K562 (cell line): Measurements from ENCODE around the gene PSG5. TPM values are rescaled to one million over a fixed set of nuclear protein-coding genes. Genes with fewer than 3 reads are reported as not detected.
A peak's percentile ranks its signal among the peaks of the same experiment; 100 is the strongest.
"Not testable (repeated sequence)": the region's sequence is repeated elsewhere in the genome, so short reads cannot be mapped to it uniquely, and the experiment has no call there.

Experiments
- ATAC-seq: fragments of 200-7000 bp; cut with Tn5 transposase; 3 replicates; pipeline ENCODE4 v1.9.1; 2020; ENCODE audit warnings: moderate library complexity
- BruUV-seq: library from RNA; stranded (reverse); fragments of 400-500 nt; replicated peaks from 2 replicates; lab custom pipeline; 2021; lab: Mats Ljungman, UMichigan
- CTCF ChIA-PET: fragments of 300-600 bp; formaldehyde crosslinking; extraction: SDS; loops from one replicate; lab custom pipeline; 2021; ENCODE audit warnings: low intra/inter-chr PET ratio; lab: Yijun Ruan, JAX
- POLR2A ChIA-PET: fragments of 300-600, 350-650 bp; sonication (Branson Sonifier 250); formaldehyde crosslinking; extraction: SDS; loops from one replicate; lab custom pipeline; 2021; ENCODE audit warnings: antibody characterized with exemption, inconsistent platforms; lab: Yijun Ruan, JAX
- DNase-seq, 4 experiments: peaks; one replicate each; pipeline versions ENCODE4 v3.0.0 to v3.0.0-alpha.2; 2011 to 2018; ENCODE audit warnings: low spot score in 3 of 4, mixed read lengths in 3 of 4; ENCODE audit errors: extremely low read depth in 1 of 4
- FAIRE-seq: peaks from 2 replicates; lab custom pipeline; 2011; peaks lifted over from hg19 to GRCh38; lab: Jason Lieb, UNC
- H2AFZ ChIP-seq: 2 replicates; pipeline ENCODE4 v1.6.0; 2011; ENCODE audit warnings: low read depth, low read length, control low read depth, inconsistent platforms
- H3K27ac ChIP-seq: fragments of 200-600 bp; 3 replicates; pipeline ENCODE4 v1.8.0; 2011; ENCODE audit warnings: low read depth, mild to moderate bottlenecking, control low read depth, inconsistent platforms, low read length, moderate library complexity, mixed read lengths; ENCODE audit errors: extremely low read depth
- H3K27me3 ChIP-seq, 2 experiments: fragments of 300-600 bp in 1 of 2; 2 replicates in 1 of 2; 3 replicates in 1 of 2; pipeline versions ENCODE4 v1.6.0 to v1.8.0; 2011; ENCODE audit warnings: inconsistent platforms in 2 of 2, low read length in 2 of 2, mild to moderate bottlenecking in 1 of 2, mixed read lengths in 1 of 2, moderate library complexity in 1 of 2; ENCODE audit not compliant: control insufficient read depth in 2 of 2, insufficient read depth in 2 of 2
- H3K36me3 ChIP-seq: fragments of 300-600 bp; 3 replicates; pipeline ENCODE4 v1.8.0; 2011; ENCODE audit warnings: mild to moderate bottlenecking, low read length, inconsistent platforms; ENCODE audit not compliant: control insufficient read depth, insufficient read depth
- H3K4me1 ChIP-seq, 2 experiments: fragments of 200-600 bp in 1 of 2; replicated peaks in 1 of 2; 2 replicates in 1 of 2; 3 replicates in 1 of 2; pipeline versions ENCODE4 v1.5.1 to v1.8.0; 2011; ENCODE audit warnings: inconsistent platforms in 2 of 2, low read length in 2 of 2, mild to moderate bottlenecking in 1 of 2, mixed read lengths in 1 of 2, moderate library complexity in 1 of 2; ENCODE audit not compliant: control insufficient read depth in 2 of 2, insufficient read depth in 2 of 2
- H3K4me2 ChIP-seq: 2 replicates; pipeline ENCODE4 v1.6.1; 2011; ENCODE audit warnings: low read length, control low read depth, inconsistent platforms, mixed read lengths; ENCODE audit not compliant: insufficient read depth
- H3K4me3 ChIP-seq: fragments of 200-600 bp; sonication (generic), shearing (Covaris generic); 2 replicates; pipeline ENCODE4 v1.5.1; 2016; ENCODE audit warnings: control low read depth, inconsistent platforms
- H3K79me2 ChIP-seq: fragments of 200-600 bp; 3 replicates; pipeline ENCODE4 v1.8.0; 2011; ENCODE audit warnings: low read length, inconsistent platforms; ENCODE audit not compliant: control insufficient read depth, insufficient read depth
- H3K9ac ChIP-seq, 2 experiments: 2 replicates each; pipeline versions ENCODE4 v1.6.0 to v1.6.1; 2011; ENCODE audit warnings: low read depth in 2 of 2, low read length in 2 of 2, control low read depth in 1 of 2, inconsistent platforms in 1 of 2, mild to moderate bottlenecking in 1 of 2, mixed read lengths in 1 of 2; ENCODE audit not compliant: insufficient read depth in 1 of 2
- H3K9me1 ChIP-seq: one replicate; pipeline ENCODE4 v1.6.0; 2011; ENCODE audit warnings: inconsistent platforms, mild to moderate bottlenecking, low read length, moderate library complexity; ENCODE audit not compliant: control insufficient read depth, insufficient read depth
- H3K9me3 ChIP-seq: replicated peaks from 2 replicates; pipeline ENCODE4 v1.5.1; 2011; ENCODE audit warnings: low read depth, low read length, inconsistent platforms; ENCODE audit not compliant: control insufficient read depth, insufficient read depth
- H4K20me1 ChIP-seq: replicated peaks from 2 replicates; pipeline ENCODE4 v1.6.1; 2011; ENCODE audit warnings: low read length, inconsistent platforms, mixed read lengths; ENCODE audit not compliant: control insufficient read depth, insufficient read depth
- WGBS: fragments of 100-300 bp; shearing (Covaris generic); methylation state at CpG from one replicate; pipeline ENCODE4 v1.1.6; 2016; ENCODE audit warnings: low coverage, mixed read lengths; ENCODE audit not compliant: insufficient coverage; ENCODE audit errors: missing lambda C conversion rate; 5-methylcytosine and 5-hydroxymethylcytosine counted together
- in situ Hi-C: fragments of 300-500 bp; cut with MboI; formaldehyde crosslinking; loops from 4 replicates; pipeline ENCODE4 v1.15.0; 2018; ENCODE audit warnings: inconsistent platforms, mixed read lengths
- intact Hi-C: fragments of 100-400 bp; cut with micrococcal nuclease; formaldehyde crosslinking; loops from 2 replicates; pipeline ENCODE4 v1.14.2; 2022
- polyA plus RNA-seq, 8 experiments: library from polyadenylated mRNA; depleted of rRNA in 4 of 8; stranded (reverse) in 5 of 8; unstranded in 3 of 8; fragments of >200 nt; fragmentation: Nextera tagmentation in 2 of 8; fragmentation: Illumina TruSeq in 1 of 8; extraction: Ambion mirVana in 2 of 8; extraction: Trizol in 1 of 8; gene quantifications; 2 replicates each; pipeline versions ENCODE4 v1.2.1 to v1.2.3, GENCODE V29; 2011 to 2014; ENCODE audit warnings: inconsistent platforms in 1 of 8, missing spikeins in 1 of 8
- total RNA-seq, 7 experiments: library from RNA; depleted of rRNA in 6 of 7; stranded (reverse); fragments of >200 nt in 6 of 7; fragmentation: Illumina TruSeq in 2 of 7; extraction: Trizol in 2 of 7; gene quantifications; 2 replicates each; pipeline versions ENCODE4 v1.2.1 to v1.2.3, GENCODE V29; 2011 to 2021; ENCODE audit warnings: low replicate concordance in 1 of 7
- TF ChIP-seq, protein P1 (sequence below), 3 experiments: IDR thresholded peaks in 2 of 3; conservative IDR thresholded peaks in 1 of 3; 2 replicates each; pipeline ENCODE4 v1.5.1; 2011 to 2012; ENCODE audit warnings: low read length in 3 of 3, mild to moderate bottlenecking in 3 of 3, control low read depth in 2 of 3, improper control_type of control experiment in 1 of 3, inconsistent platforms in 1 of 3, low read depth in 1 of 3, mixed read lengths in 1 of 3, moderate library complexity in 1 of 3; ENCODE audit not compliant: insufficient read depth in 2 of 3

PSG5 gene
- total and polyA plus RNA-seq, 9 of the 15 experiments (the other 6 are each of a cell fraction or from before 2014, with no cell fraction given) = not detected

DNA sequence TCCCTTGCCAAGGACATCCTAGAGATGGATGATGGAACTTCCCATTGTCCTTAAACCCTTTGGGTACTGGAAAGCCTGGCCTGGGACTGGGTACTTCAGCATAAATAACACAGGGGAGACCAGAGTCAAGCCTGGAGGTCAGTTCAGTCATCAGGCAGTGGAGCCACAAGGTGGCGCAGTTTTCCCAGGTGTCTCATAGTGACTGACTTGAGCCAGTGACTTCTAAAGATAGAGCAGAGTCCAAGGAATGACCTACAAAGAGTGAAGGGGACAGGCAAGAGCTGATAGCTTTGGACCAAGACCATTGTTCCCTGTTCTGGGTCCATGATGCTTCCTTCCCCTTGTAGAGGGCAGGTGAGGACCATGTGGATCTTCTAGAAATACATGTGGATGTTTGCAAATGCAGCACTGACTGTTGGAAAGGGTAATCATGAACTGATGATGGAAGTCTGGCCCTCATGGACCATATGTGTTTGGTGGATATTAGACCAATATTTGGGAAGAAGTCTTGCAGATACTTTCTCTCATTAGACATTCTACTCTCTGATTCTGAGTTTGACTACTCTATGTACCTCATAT is 6.7 kb downstream of the PSG5 start:
- ATAC-seq, H3K9me3 ChIP-seq, H2AFZ ChIP-seq, H3K27ac ChIP-seq, H3K9ac ChIP-seq, H3K4me1 ChIP-seq, H3K4me3 ChIP-seq, BruUV-seq, H3K36me3 ChIP-seq, POLR2A ChIA-PET, H3K9me1 ChIP-seq, H3K27me3 ChIP-seq, CTCF ChIA-PET, intact Hi-C loops, H3K4me2 ChIP-seq, H3K79me2 ChIP-seq: not testable (repeated sequence)
- DNase-seq = peak in 1 of 4 experiments; percentile 1
- in situ Hi-C loops = loop anchor here (10.0 kb wide), 1 partner anchor 135 kb away; no protein-coding TSS in a partner anchor
- TF ChIP-seq, protein P1, sequence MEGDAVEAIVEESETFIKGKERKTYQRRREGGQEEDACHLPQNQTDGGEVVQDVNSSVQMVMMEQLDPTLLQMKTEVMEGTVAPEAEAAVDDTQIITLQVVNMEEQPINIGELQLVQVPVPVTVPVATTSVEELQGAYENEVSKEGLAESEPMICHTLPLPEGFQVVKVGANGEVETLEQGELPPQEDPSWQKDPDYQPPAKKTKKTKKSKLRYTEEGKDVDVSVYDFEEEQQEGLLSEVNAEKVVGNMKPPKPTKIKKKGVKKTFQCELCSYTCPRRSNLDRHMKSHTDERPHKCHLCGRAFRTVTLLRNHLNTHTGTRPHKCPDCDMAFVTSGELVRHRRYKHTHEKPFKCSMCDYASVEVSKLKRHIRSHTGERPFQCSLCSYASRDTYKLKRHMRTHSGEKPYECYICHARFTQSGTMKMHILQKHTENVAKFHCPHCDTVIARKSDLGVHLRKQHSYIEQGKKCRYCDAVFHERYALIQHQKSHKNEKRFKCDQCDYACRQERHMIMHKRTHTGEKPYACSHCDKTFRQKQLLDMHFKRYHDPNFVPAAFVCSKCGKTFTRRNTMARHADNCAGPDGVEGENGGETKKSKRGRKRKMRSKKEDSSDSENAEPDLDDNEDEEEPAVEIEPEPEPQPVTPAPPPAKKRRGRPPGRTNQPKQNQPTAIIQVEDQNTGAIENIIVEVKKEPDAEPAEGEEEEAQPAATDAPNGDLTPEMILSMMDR (IDR thresholded peaks at IDR 0.05 in 2 of 3, conservative IDR thresholded peaks at IDR 0.05 in 1 of 3; ENCODE audit: insufficient read depth in 2 of 3, low read depth in 1 of 3, low read length in 3 of 3) = 0 out of 6 replicates have a peak, but pooled peaks of 1 of the 3 experiments have one; percentile 42
- TF ChIP-seq, all 486 proteins: peak for 1; not testable (repeated sequence) for 485
- FAIRE-seq, H4K20me1 ChIP-seq: not testable (repeated sequence)
- WGBS = 0% methylated on average over 1 of the region's 1 CpG

GRCh38 chr19:43178577-43178976 is 7.8 kb downstream of the PSG5 start:
- WGBS = 0% methylated on average over 1 of the region's 3 CpGs
- H3K9ac ChIP-seq, H3K9me1 ChIP-seq, DNase-seq, POLR2A ChIA-PET, BruUV-seq, FAIRE-seq, H3K9me3 ChIP-seq, intact Hi-C loops, H4K20me1 ChIP-seq, H3K36me3 ChIP-seq, in situ Hi-C loops, H3K79me2 ChIP-seq, H3K4me3 ChIP-seq, H2AFZ ChIP-seq, H3K27ac ChIP-seq, CTCF ChIA-PET, ATAC-seq, H3K4me1 ChIP-seq, H3K4me2 ChIP-seq, H3K27me3 ChIP-seq: not testable (repeated sequence)

DNA sequence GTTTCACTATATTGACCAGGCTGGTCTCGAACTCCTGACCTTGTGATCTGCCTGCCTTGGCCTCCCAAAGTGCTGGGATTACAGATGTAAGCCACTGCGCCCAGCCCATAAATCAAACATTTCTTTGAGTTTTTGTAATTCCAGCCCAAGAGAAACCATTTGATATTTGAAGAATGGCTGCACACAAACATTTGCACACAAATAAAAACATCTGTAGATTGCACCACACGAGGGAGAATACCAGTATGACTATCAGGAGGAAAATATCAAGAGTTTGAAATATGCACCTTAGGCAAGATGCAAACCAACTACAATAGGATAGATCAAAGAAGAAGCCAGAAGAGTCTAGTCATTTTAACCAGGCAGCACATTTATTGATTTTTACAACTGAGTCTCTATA is 20.4 kb downstream of the PSG5 start:
- H3K27ac ChIP-seq, DNase-seq, H3K4me3 ChIP-seq, H3K4me2 ChIP-seq, intact Hi-C loops, H3K9me3 ChIP-seq, H3K9ac ChIP-seq, ATAC-seq, POLR2A ChIA-PET, H3K9me1 ChIP-seq, in situ Hi-C loops, H3K79me2 ChIP-seq, FAIRE-seq, H3K27me3 ChIP-seq, H3K4me1 ChIP-seq, H3K36me3 ChIP-seq, H4K20me1 ChIP-seq, BruUV-seq, H2AFZ ChIP-seq, CTCF ChIA-PET: not testable (repeated sequence)
- 2% methylated on average over 3 of the region's 3 CpGs for WGBS
